ENCODE measurements around the gene CEP112.

- no peak for TF ChIP-seq BCL6 (CRISPR knock-in tag; IDR thresholded peaks at IDR 0.05)
- no peak for TF ChIP-seq CHD2 (IDR thresholded peaks at IDR 0.05; ENCODE audit: low read depth, low read length)
- TF ChIP-seq BRD4 (CRISPR knock-in tag; IDR thresholded peaks at IDR 0.05) = no peak
- no peak for TF ChIP-seq FOXP1 (IDR thresholded peaks at IDR 0.05)
- TF ChIP-seq FOXP1 (CRISPR knock-in tag; IDR thresholded peaks at IDR 0.05) = no peak
- no peak for TF ChIP-seq ISX (CRISPR knock-in tag; conservative IDR thresholded peaks at IDR 0.05)
- TF ChIP-seq MYC (CRISPR knock-in tag; IDR thresholded peaks at IDR 0.05; ENCODE audit: borderline replicate concordance) = no peak
- TF ChIP-seq, protein P1, sequence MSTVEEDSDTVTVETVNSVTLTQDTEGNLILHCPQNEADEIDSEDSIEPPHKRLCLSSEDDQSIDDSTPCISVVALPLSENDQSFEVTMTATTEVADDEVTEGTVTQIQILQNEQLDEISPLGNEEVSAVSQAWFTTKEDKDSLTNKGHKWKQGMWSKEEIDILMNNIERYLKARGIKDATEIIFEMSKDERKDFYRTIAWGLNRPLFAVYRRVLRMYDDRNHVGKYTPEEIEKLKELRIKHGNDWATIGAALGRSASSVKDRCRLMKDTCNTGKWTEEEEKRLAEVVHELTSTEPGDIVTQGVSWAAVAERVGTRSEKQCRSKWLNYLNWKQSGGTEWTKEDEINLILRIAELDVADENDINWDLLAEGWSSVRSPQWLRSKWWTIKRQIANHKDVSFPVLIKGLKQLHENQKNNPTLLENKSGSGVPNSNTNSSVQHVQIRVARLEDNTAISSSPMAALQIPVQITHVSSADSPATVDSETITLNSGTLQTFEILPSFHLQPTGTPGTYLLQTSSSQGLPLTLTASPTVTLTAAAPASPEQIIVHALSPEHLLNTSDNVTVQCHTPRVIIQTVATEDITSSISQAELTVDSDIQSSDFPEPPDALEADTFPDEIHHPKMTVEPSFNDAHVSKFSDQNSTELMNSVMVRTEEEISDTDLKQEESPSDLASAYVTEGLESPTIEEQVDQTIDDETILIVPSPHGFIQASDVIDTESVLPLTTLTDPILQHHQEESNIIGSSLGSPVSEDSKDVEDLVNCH (CRISPR knock-in tag; IDR thresholded peaks at IDR 0.05) = no peak
- no peak for TF ChIP-seq CTCF (CRISPR knock-in tag; IDR thresholded peaks at IDR 0.05)
- TF ChIP-seq SPEN (CRISPR knock-in tag; IDR thresholded peaks at IDR 0.05; ENCODE audit: low read depth) = no peak
- no peak for TF ChIP-seq ARID4A (CRISPR knock-in tag; IDR thresholded peaks at IDR 0.05; ENCODE audit: borderline replicate concordance)
- TF ChIP-seq JUN (CRISPR knock-in tag; IDR thresholded peaks at IDR 0.05) = no peak
Measured at GRCh38 chr17:65586899-65587298, 605.0 kb downstream of the CEP112 start.

All from HepG2 (cell line).